Fibroblast of lung (primary cell): Measurements from ENCODE around the gene PTMA. TPM values are rescaled to one million over a fixed set of nuclear protein-coding genes. Genes with fewer than 3 reads are reported as not detected.

ENCODE experiments used
- DNase-seq, 2 donors: peaks; one replicate each; pipeline versions ENCODE4 v3.0.0 to v3.0.0-alpha.2; 2010; ENCODE audit warnings: low read depth in 2 of 2
- H2AFZ ChIP-seq: 2 replicates; pipeline ENCODE4 v1.5.1; 2012; ENCODE audit warnings: low read length, control low read depth, inconsistent platforms
- H3K27ac ChIP-seq: 2 replicates; pipeline ENCODE4 v1.5.1; 2011; ENCODE audit warnings: low read length, control low read depth; ENCODE audit not compliant: insufficient read depth
- H3K27me3 ChIP-seq: 2 replicates; pipeline ENCODE4 v1.5.1; 2011; ENCODE audit warnings: mild to moderate bottlenecking, low read length; ENCODE audit not compliant: control insufficient read depth, insufficient read depth
- H3K36me3 ChIP-seq: 2 replicates; pipeline ENCODE4 v1.5.1; 2011; ENCODE audit warnings: low read length; ENCODE audit not compliant: control insufficient read depth, insufficient read depth
- H3K4me1 ChIP-seq: 2 replicates; pipeline ENCODE4 v1.5.1; 2011; ENCODE audit warnings: low read length; ENCODE audit not compliant: control insufficient read depth, insufficient read depth; ENCODE audit errors: extremely low read depth
- H3K4me2 ChIP-seq: 2 replicates; pipeline ENCODE4 v1.5.1; 2011; ENCODE audit warnings: low read length, control low read depth; ENCODE audit not compliant: insufficient read depth; ENCODE audit errors: extremely low read depth
- H3K4me3 ChIP-seq, 4 experiments: fragments of 200-600 bp in 1 of 4; sonication (generic) in 1 of 4; replicated peaks in 1 of 4; 2 replicates each; pipeline ENCODE4 v1.5.1; 2011 to 2016; ENCODE audit warnings: low read length in 4 of 4, low read depth in 3 of 4, mild to moderate bottlenecking in 3 of 4, control low read depth in 2 of 4, inconsistent platforms in 1 of 4, mixed read lengths in 1 of 4; ENCODE audit not compliant: insufficient read depth in 1 of 4; ENCODE audit errors: control extremely low read depth in 1 of 4
- H3K79me2 ChIP-seq: 2 replicates; pipeline ENCODE4 v1.5.1; 2012; ENCODE audit warnings: mild to moderate bottlenecking, low read length, inconsistent platforms; ENCODE audit not compliant: control insufficient read depth, insufficient read depth
- H3K9ac ChIP-seq: 2 replicates; pipeline ENCODE4 v1.5.1; 2011; ENCODE audit warnings: mild to moderate bottlenecking, low read length, control low read depth; ENCODE audit not compliant: insufficient read depth
- H3K9me3 ChIP-seq: 2 replicates; pipeline ENCODE4 v1.5.1; 2012; ENCODE audit warnings: low read depth, low read length; ENCODE audit not compliant: control insufficient read depth, insufficient read depth
- H4K20me1 ChIP-seq: 2 replicates; pipeline ENCODE4 v1.5.1; 2011; ENCODE audit warnings: low read length; ENCODE audit not compliant: control insufficient read depth, insufficient read depth; ENCODE audit errors: extremely low read depth
- CTCF ChIP-seq, 2 donors: IDR thresholded peaks in 1 of 2; conservative IDR thresholded peaks in 1 of 2; 1 replicate in 1 of 2; 2 replicates in 1 of 2; pipeline ENCODE4 v1.5.1; 2011 to 2012; ENCODE audit warnings: low read length in 2 of 2, control low read depth in 1 of 2, inconsistent platforms in 1 of 2, low read depth in 1 of 2, mild to moderate bottlenecking in 1 of 2
- EZH2 ChIP-seq: IDR thresholded peaks from 2 replicates; pipeline ENCODE4 v1.5.1; 2012; ENCODE audit warnings: low read length, control low read depth, mild to moderate bottlenecking; ENCODE audit errors: missing control alignments
- polyA plus RNA-seq, 2 donors: library from polyadenylated mRNA; depleted of rRNA in 1 of 2; stranded (reverse) in 1 of 2; unstranded in 1 of 2; fragments of >200 nt; gene quantifications; 2 replicates each; pipeline ENCODE4 v1.2.1, GENCODE V29; 2011 to 2012; ENCODE audit warnings: missing spikeins in 1 of 2
- total RNA-seq: library from RNA; depleted of rRNA; stranded (reverse); fragments of >200 nt; gene quantifications from 2 replicates; pipeline ENCODE4 v1.2.1, GENCODE V29; 2014

Gene PTMA
- total and polyA plus RNA-seq, 2 donors (not counting 1 experiment from before 2014, with no cell fraction given), result 481 to 650 TPM

GRCh38 chr2:231661422-231662027, 46.8 kb upstream of the PTMA start:
- Histone ChIP-seq H2AFZ (peak overlapping the region; percentile 77), H3K9ac (peak overlapping the region; percentile 66), H3K4me2 (peak overlapping the region; percentile 59)

GRCh38 chr2:231662028-231662810, 46.1 kb upstream of the PTMA start:
- Histone ChIP-seq H3K9ac (peak overlapping the region; percentile 66), H4K20me1 (no peaks in the 10 kb centered on the region), H3K27ac (peak overlapping the region; percentile 80), H3K36me3 (no peaks in the 10 kb centered on the region), H3K4me2 (peak overlapping the region; percentile 75), H3K79me2 (no peaks in the 10 kb centered on the region), H2AFZ (peak overlapping the region; percentile 97), H3K27me3 (no peaks in the 10 kb centered on the region), H3K4me3 (peak overlapping the region; percentile 10 to 49 (median 22)), H3K4me1 (peaks cover 9% of the 10 kb centered on the region), H3K9me3 (no peaks in the 10 kb centered on the region)
- DNase-seq, result peak; percentile 95 to 98
- TF ChIP-seq CTCF (conservative IDR thresholded peaks at IDR 0.05 in 1 of 2, IDR thresholded peaks at IDR 0.05 in 1 of 2; ENCODE audit: low read depth in 1 of 2, low read length in 2 of 2), result no peak
- TF ChIP-seq EZH2, result no peak

More at GRCh38 chr2:231661422-231662027, 46.8 kb upstream of the PTMA start:
- Histone ChIP-seq H3K79me2 (no peaks in the 10 kb centered on the region), H3K9me3 (no peaks in the 10 kb centered on the region), H4K20me1 (no peaks in the 10 kb centered on the region), H3K27me3 (no peaks in the 10 kb centered on the region), H3K36me3 (no peaks in the 10 kb centered on the region), H3K4me1 (peaks cover 5% of the 10 kb centered on the region), H3K4me3 (peak overlapping the region; percentile 10 to 45 (median 22)), H3K27ac (peak overlapping the region; percentile 80)
- no peak for TF ChIP-seq CTCF (conservative IDR thresholded peaks at IDR 0.05 in 1 of 2, IDR thresholded peaks at IDR 0.05 in 1 of 2; ENCODE audit: low read depth in 1 of 2, low read length in 2 of 2)
- TF ChIP-seq EZH2, result no peak
- no peak for DNase-seq

- peak overlapping the region; percentile 97 for H2AFZ ChIP-seq
- H3K36me3 ChIP-seq, result no peaks in the 10 kb centered on the region
- no peaks in the 10 kb centered on the region for H4K20me1 ChIP-seq
- no peaks in the 10 kb centered on the region for H3K27me3 ChIP-seq
- no peaks in the 10 kb centered on the region for H3K9me3 ChIP-seq
- H3K4me1 ChIP-seq, result peaks cover 9% of the 10 kb centered on the region
- no peaks in the 10 kb centered on the region for H3K79me2 ChIP-seq
- TF ChIP-seq CTCF (conservative IDR thresholded peaks at IDR 0.05 in 1 of 2, IDR thresholded peaks at IDR 0.05 in 1 of 2; ENCODE audit: low read depth in 1 of 2, low read length in 2 of 2) (no peak), EZH2 (no peak)
- H3K4me2 ChIP-seq, result peak overlapping the region; percentile 75
- H3K4me3 ChIP-seq, result peak overlapping the region in 2 of 4 experiments; percentile 23 to 49
- H3K9ac ChIP-seq, result no peak overlapping the region
- DNase-seq, result no peak
- peak overlapping the region; percentile 67 for H3K27ac ChIP-seq
These were observed 45.4 kb upstream of the PTMA start for GRCh38 chr2:231662811-231663457.
